ENCODE measurements around the gene PCDH19. TPM values are rescaled to one million over a fixed set of nuclear protein-coding genes. Genes with fewer than 3 reads are reported as not detected.

Gene PCDH19
- total and polyA plus RNA-seq, 7 experiments from 2014 or later = 0.05 TPM; not detected in 4

DNA sequence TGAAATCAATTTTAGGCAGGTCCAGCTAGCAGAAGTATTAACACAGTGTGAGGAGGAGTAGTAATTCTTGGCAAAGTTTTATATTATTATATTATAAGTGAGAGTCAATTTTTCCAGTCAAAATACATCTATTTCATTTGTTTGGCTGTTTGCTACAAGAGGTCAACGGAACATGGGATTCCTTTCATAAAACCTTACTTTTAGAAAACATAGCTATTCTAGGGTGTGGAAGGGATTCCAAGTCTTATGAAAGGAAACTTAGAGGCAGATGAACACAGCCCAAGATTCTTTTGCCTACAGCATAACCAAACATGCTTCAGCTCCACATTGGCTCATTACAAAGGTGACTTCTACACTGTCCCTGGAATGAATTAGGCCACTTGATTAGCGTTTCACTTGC, 29.9 kb upstream of the PCDH19 start:
- DNase-seq (no peak), ATAC-seq (no peak)
- Mint-ChIP-seq H3K9me3 (no peaks in the 10 kb centered on the region), H3K36me3 (no peaks in the 10 kb centered on the region), H3K4me1 (no peaks in the 10 kb centered on the region), H3K4me3 (no peak overlapping the region), H3K27me3 (peaks cover 0 to 9% (median 0%) of the 10 kb centered on the region in 5 donors), H3K27ac (no peak overlapping the region)
- Histone ChIP-seq H3K36me3 (ENCODE audit: control insufficient read depth in 2 of 3, insufficient read depth in 3 of 3, low read length in 3 of 3) (no peaks in the 10 kb centered on the region), H3K27me3 (ENCODE audit: control insufficient read depth in 2 of 2, insufficient read depth in 2 of 2, low read length in 2 of 2) (no peaks in the 10 kb centered on the region), H3K9me3 (ENCODE audit: control insufficient read depth in 2 of 3, low read length in 3 of 3) (no peaks in the 10 kb centered on the region), H3K4me1 (ENCODE audit: control insufficient read depth in 2 of 2, insufficient read depth in 2 of 2, low read length in 2 of 2) (no peaks in the 10 kb centered on the region), H3K27ac (ENCODE audit: low read depth, low read length) (no peak overlapping the region), H3K4me3 (ENCODE audit: low read length) (no peak overlapping the region)
- ChIA-PET POLR2A (no interaction called here), CTCF (no interaction called here)
- intact Hi-C loops (cut with micrococcal nuclease) = no loop called here

DNA sequence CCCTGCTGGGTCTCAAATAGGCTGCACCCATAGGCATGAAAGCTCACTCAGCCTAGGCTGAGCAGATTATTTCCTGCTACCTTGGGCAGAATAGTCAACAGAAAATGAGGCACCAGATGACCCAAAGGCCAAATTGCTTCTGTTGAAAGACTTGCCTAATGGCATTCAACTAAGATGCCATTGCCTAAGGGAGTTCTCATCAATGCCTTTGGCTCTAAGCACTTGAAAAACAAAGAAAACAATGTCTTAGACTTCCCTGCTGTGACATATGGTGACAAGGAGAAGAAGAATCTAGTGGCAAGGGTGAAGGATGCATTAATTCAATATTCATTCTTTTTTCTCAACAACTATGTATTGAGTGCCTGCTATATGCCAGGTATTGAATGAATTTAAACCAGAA, 25.7 kb upstream of the PCDH19 start:
- Histone ChIP-seq H3K27ac (ENCODE audit: low read depth, low read length) (no peak overlapping the region), H3K36me3 (ENCODE audit: control insufficient read depth in 2 of 3, insufficient read depth in 3 of 3, low read length in 3 of 3) (no peaks in the 10 kb centered on the region), H3K9me3 (ENCODE audit: control insufficient read depth in 2 of 3, low read length in 3 of 3) (no peaks in the 10 kb centered on the region), H3K27me3 (ENCODE audit: control insufficient read depth in 2 of 2, insufficient read depth in 2 of 2, low read length in 2 of 2) (no peaks in the 10 kb centered on the region), H3K4me3 (ENCODE audit: low read length) (no peak overlapping the region), H3K4me1 (ENCODE audit: control insufficient read depth in 2 of 2, insufficient read depth in 2 of 2, low read length in 2 of 2) (no peaks in the 10 kb centered on the region)
- Mint-ChIP-seq H3K36me3 (no peaks in the 10 kb centered on the region), H3K9me3 (no peaks in the 10 kb centered on the region), H3K4me1 (no peaks in the 10 kb centered on the region), H3K27me3 (peaks cover 0 to 4% (median 0%) of the 10 kb centered on the region in 5 donors), H3K4me3 (no peak overlapping the region), H3K27ac (no peak overlapping the region)
- ChIA-PET CTCF (no interaction called here), POLR2A (no interaction called here)
- DNase-seq (no peak), ATAC-seq (no peak)
- intact Hi-C loops (cut with micrococcal nuclease) = no loop called here

DNA sequence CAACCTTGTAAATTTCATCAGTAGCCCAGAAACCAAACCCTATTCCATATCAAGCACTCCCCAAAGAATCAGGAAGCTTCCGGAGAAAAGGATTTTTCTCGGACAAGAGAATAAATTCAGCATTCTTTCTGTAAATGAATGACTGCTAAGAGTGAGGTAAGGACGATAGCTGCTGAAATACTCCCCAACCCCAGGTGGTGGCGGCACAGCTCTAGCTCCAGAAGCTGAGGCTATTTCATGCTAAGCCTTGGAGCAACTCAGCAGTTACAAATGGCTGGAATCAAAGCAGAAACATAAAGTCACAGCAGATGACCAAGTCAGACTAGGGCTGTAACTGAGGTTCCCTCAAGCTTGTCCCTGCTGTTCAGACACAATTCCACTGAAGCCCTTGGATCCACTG, 13.9 kb upstream of the PCDH19 start:
- Mint-ChIP-seq H3K27me3 (peaks cover 0 to 8% (median 0%) of the 10 kb centered on the region in 5 donors), H3K27ac (no peak overlapping the region), H3K36me3 (no peaks in the 10 kb centered on the region), H3K4me3 (no peak overlapping the region), H3K9me3 (no peaks in the 10 kb centered on the region), H3K4me1 (no peaks in the 10 kb centered on the region)
- intact Hi-C loops (cut with micrococcal nuclease) = no loop called here
- ChIA-PET POLR2A (no interaction called here), CTCF (no interaction called here)
- no peak for DNase-seq
- no peaks in the 10 kb centered on the region for H3K9me3 ChIP-seq (ENCODE audit: control insufficient read depth in 2 of 3, low read length in 3 of 3)
- H3K27me3 ChIP-seq (ENCODE audit: control insufficient read depth in 2 of 2, insufficient read depth in 2 of 2, low read length in 2 of 2) = no peaks in the 10 kb centered on the region
- no peak overlapping the region for H3K27ac ChIP-seq (ENCODE audit: low read depth, low read length)
- H3K4me3 ChIP-seq (ENCODE audit: low read length) = no peak overlapping the region
- H3K36me3 ChIP-seq (ENCODE audit: control insufficient read depth in 2 of 3, insufficient read depth in 3 of 3, low read length in 3 of 3) = no peaks in the 10 kb centered on the region
- H3K4me1 ChIP-seq (ENCODE audit: control insufficient read depth in 2 of 2, insufficient read depth in 2 of 2, low read length in 2 of 2) = no peaks in the 10 kb centered on the region
- ATAC-seq = no peak

DNA sequence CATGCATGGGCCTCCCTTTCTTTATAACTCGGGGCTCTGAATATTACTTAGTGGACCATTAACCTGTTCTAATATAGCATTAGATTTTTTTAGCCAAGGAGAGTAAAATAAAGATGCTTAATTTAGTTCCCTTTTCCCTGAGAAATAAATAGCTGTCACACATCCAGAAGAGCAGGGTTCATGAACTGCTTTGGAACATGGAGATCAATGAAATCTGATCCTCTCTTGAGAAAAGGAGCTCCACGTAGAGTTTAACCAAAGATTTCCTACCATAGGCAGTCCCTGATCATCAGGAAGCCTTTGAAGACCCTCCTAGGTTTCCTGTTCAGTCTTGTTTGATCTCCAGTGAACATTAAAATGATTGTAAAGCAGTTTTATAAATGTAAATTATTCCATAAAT, 8.5 kb upstream of the PCDH19 start:
- CTCF ChIA-PET = no interaction called here

DNA sequence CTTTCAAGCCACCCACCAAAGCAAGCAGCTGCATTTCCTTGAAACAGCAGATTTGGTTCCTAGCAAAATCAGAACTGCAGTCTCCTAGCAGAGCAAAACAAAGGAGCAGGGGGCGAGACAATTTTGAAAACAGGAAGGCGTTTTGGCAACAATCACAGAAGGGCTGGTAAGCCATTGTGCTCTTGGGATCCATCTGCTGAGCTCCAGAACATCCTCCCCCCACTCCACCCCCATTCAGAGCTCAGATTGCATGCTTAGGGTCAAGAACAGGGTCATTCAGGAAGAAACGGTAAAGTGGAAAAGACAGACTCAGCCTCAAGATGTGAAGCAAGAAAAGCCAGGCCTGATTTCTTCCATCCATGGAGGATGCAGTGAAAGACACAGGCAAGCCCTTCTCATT, 7.6 kb upstream of the PCDH19 start:
- Histone ChIP-seq H3K27me3 (ENCODE audit: control insufficient read depth in 2 of 2, insufficient read depth in 2 of 2, low read length in 2 of 2) (no peaks in the 10 kb centered on the region), H3K4me1 (ENCODE audit: control insufficient read depth in 2 of 2, insufficient read depth in 2 of 2, low read length in 2 of 2) (no peaks in the 10 kb centered on the region), H3K27ac (ENCODE audit: low read depth, low read length) (no peak overlapping the region), H3K36me3 (ENCODE audit: control insufficient read depth in 2 of 3, insufficient read depth in 3 of 3, low read length in 3 of 3) (no peaks in the 10 kb centered on the region), H3K9me3 (ENCODE audit: control insufficient read depth in 2 of 3, low read length in 3 of 3) (no peaks in the 10 kb centered on the region), H3K4me3 (ENCODE audit: low read length) (no peak overlapping the region)
- H3K27me3 Mint-ChIP-seq = peaks cover 12 to 24% (median 17%) of the 10 kb centered on the region in 5 donors
- CTCF ChIA-PET = no interaction called here
- peaks cover 0 to 6% (median 4%) of the 10 kb centered on the region in 7 donors for H3K4me1 Mint-ChIP-seq
- H3K27ac Mint-ChIP-seq = no peak overlapping the region
- H3K4me3 Mint-ChIP-seq = no peak overlapping the region
- POLR2A ChIA-PET = no interaction called here
- H3K36me3 Mint-ChIP-seq = no peaks in the 10 kb centered on the region
- intact Hi-C loops (cut with micrococcal nuclease) = no loop called here
- H3K9me3 Mint-ChIP-seq = peaks cover 0 to 2% (median 0%) of the 10 kb centered on the region in 11 donors
- DNase-seq = no peak
- ATAC-seq = no peak

More for the DNA sequence above, 8.5 kb upstream of the PCDH19 start:
- Histone ChIP-seq H3K27ac (ENCODE audit: low read depth, low read length) (no peak overlapping the region), H3K9me3 (ENCODE audit: control insufficient read depth in 2 of 3, low read length in 3 of 3) (no peaks in the 10 kb centered on the region), H3K4me1 (ENCODE audit: control insufficient read depth in 2 of 2, insufficient read depth in 2 of 2, low read length in 2 of 2) (no peaks in the 10 kb centered on the region), H3K4me3 (ENCODE audit: low read length) (no peak overlapping the region), H3K36me3 (ENCODE audit: control insufficient read depth in 2 of 3, insufficient read depth in 3 of 3, low read length in 3 of 3) (no peaks in the 10 kb centered on the region), H3K27me3 (ENCODE audit: control insufficient read depth in 2 of 2, insufficient read depth in 2 of 2, low read length in 2 of 2) (no peaks in the 10 kb centered on the region)
- intact Hi-C loops (cut with micrococcal nuclease) = no loop called here
- Mint-ChIP-seq H3K4me1 (peaks cover 0 to 2% (median 0%) of the 10 kb centered on the region in 7 donors), H3K36me3 (no peaks in the 10 kb centered on the region), H3K9me3 (no peaks in the 10 kb centered on the region), H3K4me3 (no peak overlapping the region), H3K27ac (no peak overlapping the region), H3K27me3 (peaks cover 8 to 17% (median 11%) of the 10 kb centered on the region in 5 donors)
- ATAC-seq = no peak
- POLR2A ChIA-PET = no interaction called here
- DNase-seq = no peak

DNA sequence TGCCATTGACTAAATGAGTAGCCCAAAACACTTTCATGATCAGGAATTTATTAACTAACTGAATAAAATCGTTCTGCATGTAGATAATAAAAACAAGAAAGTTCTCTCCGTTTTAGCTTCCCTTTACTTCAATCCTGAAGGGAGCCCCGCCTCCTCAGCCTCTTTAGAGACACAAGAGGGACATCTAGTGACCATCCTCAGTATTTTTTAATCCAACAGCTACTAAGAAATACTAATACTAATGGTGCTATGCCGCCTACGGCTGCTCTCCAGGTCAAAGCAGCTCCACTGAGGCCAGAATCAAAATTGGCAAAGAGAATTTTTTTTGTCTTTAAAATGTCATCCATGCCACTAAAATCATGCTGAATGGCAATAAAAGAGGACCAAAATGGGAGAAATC, 3.2 kb upstream of the PCDH19 start:
- Histone ChIP-seq H3K4me3 (ENCODE audit: low read length) (no peak overlapping the region), H3K27me3 (ENCODE audit: control insufficient read depth in 2 of 2, insufficient read depth in 2 of 2, low read length in 2 of 2) (no peaks in the 10 kb centered on the region), H3K36me3 (ENCODE audit: control insufficient read depth in 2 of 3, insufficient read depth in 3 of 3, low read length in 3 of 3) (no peaks in the 10 kb centered on the region), H3K4me1 (ENCODE audit: control insufficient read depth in 2 of 2, insufficient read depth in 2 of 2, low read length in 2 of 2) (no peaks in the 10 kb centered on the region), H3K9me3 (ENCODE audit: control insufficient read depth in 2 of 3, low read length in 3 of 3) (no peaks in the 10 kb centered on the region), H3K27ac (ENCODE audit: low read depth, low read length) (no peak overlapping the region)
- Mint-ChIP-seq H3K4me1 (peaks cover 0 to 32% (median 14%) of the 10 kb centered on the region in 7 donors), H3K27me3 (peaks cover 15 to 48% (median 29%) of the 10 kb centered on the region in 5 donors), H3K36me3 (no peaks in the 10 kb centered on the region), H3K4me3 (peak overlapping the region in 7 of 10 donors; percentile 1 to 51 (median 5)), H3K27ac (no peak overlapping the region), H3K9me3 (peaks cover 0 to 4% (median 0%) of the 10 kb centered on the region in 11 donors)
- CTCF ChIA-PET = no interaction called here
- intact Hi-C loops (cut with micrococcal nuclease) = no loop called here
- POLR2A ChIA-PET = no interaction called here
- ATAC-seq (peak; percentile 48), DNase-seq (peak in 3 of 9 donors; percentile 24 to 25 (median 25))

DNA sequence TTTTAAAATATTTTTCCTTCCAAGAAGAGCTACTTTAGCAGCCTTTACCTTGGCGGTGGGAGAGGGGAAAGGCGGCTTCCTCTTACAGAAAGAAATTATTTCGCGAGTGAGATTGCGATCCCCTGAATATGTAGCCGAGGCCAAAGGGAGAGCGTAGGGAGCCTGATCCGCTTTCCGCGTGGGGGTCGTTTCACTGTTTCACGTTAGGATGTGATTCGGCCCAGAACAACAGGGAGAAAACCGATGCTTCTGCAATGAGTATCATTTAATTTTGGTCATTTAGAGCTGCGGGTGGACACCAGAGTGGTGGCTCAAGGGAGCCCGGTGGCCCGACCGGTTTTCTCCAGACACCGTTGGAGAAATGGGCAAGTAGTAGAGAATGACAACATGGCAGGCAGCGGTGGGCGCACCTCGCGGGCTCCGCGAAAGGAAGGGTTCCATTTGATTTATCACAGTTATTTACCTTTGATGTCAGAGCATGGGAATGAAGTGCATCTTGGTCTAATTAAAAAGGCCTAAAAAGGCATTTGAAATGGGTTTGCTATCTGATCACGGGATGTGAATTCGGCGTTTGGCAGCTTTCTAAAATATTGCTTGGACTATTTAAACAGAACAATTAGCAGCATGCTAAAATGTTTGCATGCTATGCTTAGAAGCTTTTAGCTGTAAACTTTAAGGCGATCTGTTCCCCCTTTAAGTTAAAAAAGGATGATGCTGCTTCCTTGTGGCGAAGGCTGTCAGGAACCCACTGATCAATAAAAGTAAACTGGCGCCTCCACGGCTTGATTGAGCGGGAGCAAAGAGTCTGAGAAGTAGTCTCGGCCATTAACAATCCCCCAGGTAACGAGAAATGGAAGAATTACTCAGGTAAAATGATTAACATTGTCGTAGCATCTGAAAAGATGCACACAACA, 2.0 kb upstream of the PCDH19 start:
- ChIA-PET POLR2A (no interaction called here), CTCF (no interaction called here)
- no peaks in the 10 kb centered on the region for H3K27me3 ChIP-seq (ENCODE audit: control insufficient read depth in 2 of 2, insufficient read depth in 2 of 2, low read length in 2 of 2)
- Mint-ChIP-seq H3K27ac (no peak overlapping the region), H3K4me3 (peak overlapping the region in 8 of 10 donors; percentile 9 to 88 (median 50)), H3K4me1 (peaks cover 0 to 32% (median 14%) of the 10 kb centered on the region in 7 donors), H3K9me3 (peaks cover 0 to 4% (median 0%) of the 10 kb centered on the region in 11 donors), H3K27me3 (peaks cover 15 to 58% (median 38%) of the 10 kb centered on the region in 5 donors), H3K36me3 (no peaks in the 10 kb centered on the region)
- intact Hi-C loops (cut with micrococcal nuclease) = no loop called here
- H3K9me3 ChIP-seq (ENCODE audit: control insufficient read depth in 2 of 3, low read length in 3 of 3) = no peaks in the 10 kb centered on the region
- H3K36me3 ChIP-seq (ENCODE audit: control insufficient read depth in 2 of 3, insufficient read depth in 3 of 3, low read length in 3 of 3) = no peaks in the 10 kb centered on the region
- DNase-seq = no peak
- H3K4me1 ChIP-seq (ENCODE audit: control insufficient read depth in 2 of 2, insufficient read depth in 2 of 2, low read length in 2 of 2) = no peaks in the 10 kb centered on the region
- no peak overlapping the region for H3K4me3 ChIP-seq (ENCODE audit: low read length)
- no peak overlapping the region for H3K27ac ChIP-seq (ENCODE audit: low read depth, low read length)
- no peak for ATAC-seq

All from naive thymus-derived CD4-positive, alpha-beta T cell (primary cell).